K562 (cell line): ENCODE data around the gene UBXN11. TPM values are rescaled to one million over a fixed set of nuclear protein-coding genes. Genes with fewer than 3 reads are reported as not detected.
A peak's percentile ranks its signal among the peaks of the same experiment; 100 is the strongest.

Experiments
- ATAC-seq: fragments of 200-7000 bp; cut with Tn5 transposase; 3 replicates; pipeline ENCODE4 v1.9.1; 2020; ENCODE audit warnings: moderate library complexity
- BruUV-seq: library from RNA; stranded (reverse); fragments of 400-500 nt; replicated peaks from 2 replicates; lab custom pipeline; 2021; lab: Mats Ljungman, UMichigan
- CTCF ChIA-PET: fragments of 300-600 bp; formaldehyde crosslinking; extraction: SDS; loops from one replicate; lab custom pipeline; 2021; ENCODE audit warnings: low intra/inter-chr PET ratio; lab: Yijun Ruan, JAX
- POLR2A ChIA-PET: fragments of 300-600, 350-650 bp; sonication (Branson Sonifier 250); formaldehyde crosslinking; extraction: SDS; loops from one replicate; lab custom pipeline; 2021; ENCODE audit warnings: antibody characterized with exemption, inconsistent platforms; lab: Yijun Ruan, JAX
- DNase-seq, 4 experiments: peaks; one replicate each; pipeline versions ENCODE4 v3.0.0 to v3.0.0-alpha.2; 2011 to 2018; ENCODE audit warnings: low spot score in 3 of 4, mixed read lengths in 3 of 4; ENCODE audit errors: extremely low read depth in 1 of 4
- FAIRE-seq: peaks from 2 replicates; lab custom pipeline; 2011; peaks lifted over from hg19 to GRCh38; lab: Jason Lieb, UNC
- H2AFZ ChIP-seq: 2 replicates; pipeline ENCODE4 v1.6.0; 2011; ENCODE audit warnings: low read depth, low read length, control low read depth, inconsistent platforms
- H3K27ac ChIP-seq: fragments of 200-600 bp; 3 replicates; pipeline ENCODE4 v1.8.0; 2011; ENCODE audit warnings: low read depth, mild to moderate bottlenecking, control low read depth, inconsistent platforms, low read length, moderate library complexity, mixed read lengths; ENCODE audit errors: extremely low read depth
- H3K27me3 ChIP-seq, 2 experiments: fragments of 300-600 bp in 1 of 2; 2 replicates in 1 of 2; 3 replicates in 1 of 2; pipeline versions ENCODE4 v1.6.0 to v1.8.0; 2011; ENCODE audit warnings: inconsistent platforms in 2 of 2, low read length in 2 of 2, mild to moderate bottlenecking in 1 of 2, mixed read lengths in 1 of 2, moderate library complexity in 1 of 2; ENCODE audit not compliant: control insufficient read depth in 2 of 2, insufficient read depth in 2 of 2
- H3K36me3 ChIP-seq: fragments of 300-600 bp; 3 replicates; pipeline ENCODE4 v1.8.0; 2011; ENCODE audit warnings: mild to moderate bottlenecking, low read length, inconsistent platforms; ENCODE audit not compliant: control insufficient read depth, insufficient read depth
- H3K4me1 ChIP-seq, 2 experiments: fragments of 200-600 bp in 1 of 2; replicated peaks in 1 of 2; 2 replicates in 1 of 2; 3 replicates in 1 of 2; pipeline versions ENCODE4 v1.5.1 to v1.8.0; 2011; ENCODE audit warnings: inconsistent platforms in 2 of 2, low read length in 2 of 2, mild to moderate bottlenecking in 1 of 2, mixed read lengths in 1 of 2, moderate library complexity in 1 of 2; ENCODE audit not compliant: control insufficient read depth in 2 of 2, insufficient read depth in 2 of 2
- H3K4me2 ChIP-seq: 2 replicates; pipeline ENCODE4 v1.6.1; 2011; ENCODE audit warnings: low read length, control low read depth, inconsistent platforms, mixed read lengths; ENCODE audit not compliant: insufficient read depth
- H3K4me3 ChIP-seq: fragments of 200-600 bp; sonication (generic), shearing (Covaris generic); 2 replicates; pipeline ENCODE4 v1.5.1; 2016; ENCODE audit warnings: control low read depth, inconsistent platforms
- H3K79me2 ChIP-seq: fragments of 200-600 bp; 3 replicates; pipeline ENCODE4 v1.8.0; 2011; ENCODE audit warnings: low read length, inconsistent platforms; ENCODE audit not compliant: control insufficient read depth, insufficient read depth
- H3K9ac ChIP-seq, 2 experiments: 2 replicates each; pipeline versions ENCODE4 v1.6.0 to v1.6.1; 2011; ENCODE audit warnings: low read depth in 2 of 2, low read length in 2 of 2, control low read depth in 1 of 2, inconsistent platforms in 1 of 2, mild to moderate bottlenecking in 1 of 2, mixed read lengths in 1 of 2; ENCODE audit not compliant: insufficient read depth in 1 of 2
- H3K9me1 ChIP-seq: one replicate; pipeline ENCODE4 v1.6.0; 2011; ENCODE audit warnings: inconsistent platforms, mild to moderate bottlenecking, low read length, moderate library complexity; ENCODE audit not compliant: control insufficient read depth, insufficient read depth
- H3K9me3 ChIP-seq: replicated peaks from 2 replicates; pipeline ENCODE4 v1.5.1; 2011; ENCODE audit warnings: low read depth, low read length, inconsistent platforms; ENCODE audit not compliant: control insufficient read depth, insufficient read depth
- H4K20me1 ChIP-seq: replicated peaks from 2 replicates; pipeline ENCODE4 v1.6.1; 2011; ENCODE audit warnings: low read length, inconsistent platforms, mixed read lengths; ENCODE audit not compliant: control insufficient read depth, insufficient read depth
- BCOR ChIP-seq: fragments of 450-650 bp; IDR thresholded peaks from 2 replicates; pipeline ENCODE4 v1.6.1; 2016
- CHD1 ChIP-seq: fragments of 200-600 bp; sonication (generic); IDR thresholded peaks from one replicate; pipeline ENCODE4 v1.6.1; 2012; ENCODE audit warnings: mild to moderate bottlenecking, moderate library complexity, low read length, inconsistent platforms
- FOXJ3 ChIP-seq: sonication (generic); formaldehyde crosslinking; IDR thresholded peaks from 2 replicates; pipeline ENCODE4 v1.4.0; 2020; ENCODE audit warnings: mild to moderate bottlenecking, missing genetic modification reagents
- KDM1A ChIP-seq, 2 experiments: fragments of 450-650 bp; IDR thresholded peaks; 2 replicates each; pipeline ENCODE4 v1.6.1; 2016; ENCODE audit warnings: mild to moderate bottlenecking in 2 of 2
- SIN3A ChIP-seq, 2 experiments: fragments of 150-350 bp in 1 of 2; IDR thresholded peaks; 2 replicates each; pipeline ENCODE4 v1.6.1; 2011 to 2016; ENCODE audit warnings: borderline replicate concordance in 2 of 2, low read depth in 2 of 2, low read length in 2 of 2, mild to moderate bottlenecking in 2 of 2, moderate library complexity in 2 of 2; ENCODE audit not compliant: control insufficient read depth in 1 of 2
- SOX6 ChIP-seq: fragments of 450-650 bp; IDR thresholded peaks from 2 replicates; pipeline ENCODE4 v1.6.1; 2014; ENCODE audit warnings: mild to moderate bottlenecking
- ZNF165 ChIP-seq: fragments of 250-450 bp; sonication (Bioruptor Pico); IDR thresholded peaks from 2 replicates; pipeline ENCODE4 v1.4.0; 2020; ENCODE audit warnings: borderline replicate concordance
- WGBS: fragments of 100-300 bp; shearing (Covaris generic); methylation state at CpG from one replicate; pipeline ENCODE4 v1.1.6; 2016; ENCODE audit warnings: low coverage, mixed read lengths; ENCODE audit not compliant: insufficient coverage; ENCODE audit errors: missing lambda C conversion rate; 5-methylcytosine and 5-hydroxymethylcytosine counted together
- in situ Hi-C: fragments of 300-500 bp; cut with MboI; formaldehyde crosslinking; loops from 4 replicates; pipeline ENCODE4 v1.15.0; 2018; ENCODE audit warnings: inconsistent platforms, mixed read lengths
- intact Hi-C: fragments of 100-400 bp; cut with micrococcal nuclease; formaldehyde crosslinking; loops from 2 replicates; pipeline ENCODE4 v1.14.2; 2022
- polyA plus RNA-seq, 8 experiments: library from polyadenylated mRNA; depleted of rRNA in 4 of 8; stranded (reverse) in 5 of 8; unstranded in 3 of 8; fragments of >200 nt; fragmentation: Nextera tagmentation in 2 of 8; fragmentation: Illumina TruSeq in 1 of 8; extraction: Ambion mirVana in 2 of 8; extraction: Trizol in 1 of 8; gene quantifications; 2 replicates each; pipeline versions ENCODE4 v1.2.1 to v1.2.3, GENCODE V29; 2011 to 2014; ENCODE audit warnings: inconsistent platforms in 1 of 8, missing spikeins in 1 of 8
- total RNA-seq, 7 experiments: library from RNA; depleted of rRNA in 6 of 7; stranded (reverse); fragments of >200 nt in 6 of 7; fragmentation: Illumina TruSeq in 2 of 7; extraction: Trizol in 2 of 7; gene quantifications; 2 replicates each; pipeline versions ENCODE4 v1.2.1 to v1.2.3, GENCODE V29; 2011 to 2021; ENCODE audit warnings: low replicate concordance in 1 of 7
- TF ChIP-seq, protein P1 (sequence below), 2 experiments: fragments of 450-650 bp; IDR thresholded peaks; 2 replicates each; pipeline ENCODE4 v1.6.1; 2016
- TF ChIP-seq, protein P2 (sequence below): fragments of 250-450 bp; sonication (Bioruptor Pico); IDR thresholded peaks from 2 replicates; pipeline ENCODE4 v1.4.0; 2020

UBXN11 gene
- total and polyA plus RNA-seq, 9 of the 15 experiments (the other 6 are each of a cell fraction or from before 2014, with no cell fraction given), result 0.48 to 34.3 (median 11.3) TPM

DNA sequence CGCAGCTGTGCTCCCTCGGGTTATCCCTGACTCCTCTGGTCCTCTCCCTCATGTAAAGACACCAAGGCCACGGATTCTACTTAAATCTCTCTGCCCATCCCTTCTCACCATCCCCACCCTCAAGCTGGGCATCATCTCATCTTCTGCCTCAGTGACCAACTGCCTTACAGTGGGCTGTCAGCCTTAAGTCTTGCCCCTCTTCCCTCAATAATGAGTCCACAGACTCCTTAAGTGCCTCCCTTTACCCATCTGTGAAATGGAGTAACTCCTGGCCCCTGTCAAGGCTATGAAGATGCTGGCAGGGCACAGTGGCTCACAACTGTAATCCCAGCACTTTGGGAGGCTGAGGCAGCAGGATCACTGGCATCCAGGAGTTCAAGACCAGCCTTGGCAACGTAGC, 14.5 kb downstream of the UBXN11 start:
- 67% methylated on average over 4 of the region's 4 CpGs for WGBS
- CTCF ChIA-PET, result no interaction called here
- intact Hi-C loops, result no loop called here
- Histone ChIP-seq H3K27me3 (no peaks in the 10 kb centered on the region), H4K20me1 (no peaks in the 10 kb centered on the region), H3K4me1 (peaks cover 29 to 56% of the 10 kb centered on the region in 2 experiments), H3K27ac (no peak overlapping the region), H2AFZ (no peak overlapping the region), H3K79me2 (no peaks in the 10 kb centered on the region), H3K36me3 (peaks cover 11% of the 10 kb centered on the region; the same call in 1 of the 3 replicates)
- no TSS peak for BruUV-seq
- no peak for DNase-seq
- no peak for FAIRE-seq
- TF ChIP-seq ZNF165 (CRISPR knock-in tag), result no peak
- no peak for TF ChIP-seq SOX6
- TF ChIP-seq, protein P1, sequence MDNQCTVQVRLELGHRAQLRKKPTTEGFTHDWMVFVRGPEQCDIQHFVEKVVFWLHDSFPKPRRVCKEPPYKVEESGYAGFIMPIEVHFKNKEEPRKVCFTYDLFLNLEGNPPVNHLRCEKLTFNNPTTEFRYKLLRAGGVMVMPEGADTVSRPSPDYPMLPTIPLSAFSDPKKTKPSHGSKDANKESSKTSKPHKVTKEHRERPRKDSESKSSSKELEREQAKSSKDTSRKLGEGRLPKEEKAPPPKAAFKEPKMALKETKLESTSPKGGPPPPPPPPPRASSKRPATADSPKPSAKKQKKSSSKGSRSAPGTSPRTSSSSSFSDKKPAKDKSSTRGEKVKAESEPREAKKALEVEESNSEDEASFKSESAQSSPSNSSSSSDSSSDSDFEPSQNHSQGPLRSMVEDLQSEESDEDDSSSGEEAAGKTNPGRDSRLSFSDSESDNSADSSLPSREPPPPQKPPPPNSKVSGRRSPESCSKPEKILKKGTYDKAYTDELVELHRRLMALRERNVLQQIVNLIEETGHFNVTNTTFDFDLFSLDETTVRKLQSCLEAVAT (IDR thresholded peaks at IDR 0.05), result no peak
- TF ChIP-seq, protein P2, sequence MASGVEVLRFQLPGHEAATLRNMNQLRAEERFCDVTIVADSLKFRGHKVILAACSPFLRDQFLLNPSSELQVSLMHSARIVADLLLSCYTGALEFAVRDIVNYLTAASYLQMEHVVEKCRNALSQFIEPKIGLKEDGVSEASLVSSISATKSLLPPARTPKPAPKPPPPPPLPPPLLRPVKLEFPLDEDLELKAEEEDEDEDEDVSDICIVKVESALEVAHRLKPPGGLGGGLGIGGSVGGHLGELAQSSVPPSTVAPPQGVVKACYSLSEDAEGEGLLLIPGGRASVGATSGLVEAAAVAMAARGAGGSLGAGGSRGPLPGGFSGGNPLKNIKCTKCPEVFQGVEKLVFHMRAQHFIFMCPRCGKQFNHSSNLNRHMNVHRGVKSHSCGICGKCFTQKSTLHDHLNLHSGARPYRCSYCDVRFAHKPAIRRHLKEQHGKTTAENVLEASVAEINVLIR (CRISPR knock-in tag), result no peak
- TF ChIP-seq FOXJ3, result no peak
- peak; percentile 6 to 21; a peak in 1 of 4 replicates for TF ChIP-seq KDM1A (IDR thresholded peaks at IDR 0.05)
- no peak for TF ChIP-seq CHD1
- no peak for TF ChIP-seq SIN3A (IDR thresholded peaks at IDR 0.05; ENCODE audit: borderline replicate concordance in 2 of 2, control insufficient read depth in 1 of 2, low read depth in 2 of 2, low read length in 2 of 2)
- peak; percentile 50; the same call in 1 of the 2 replicates for TF ChIP-seq BCOR
- TF ChIP-seq, all 486 proteins: peak for 2
- Histone ChIP-seq H3K9ac (peak overlapping the region in 1 of 2 experiments; percentile 26; a peak in 1 of 4 replicates), H3K4me2 (no peak overlapping the region), H3K9me3 (no peaks in the 10 kb centered on the region), H3K4me3 (no peak overlapping the region), H3K9me1 (no peaks in the 10 kb centered on the region)
- in situ Hi-C loops, result no loop called here
- no peak for ATAC-seq
- POLR2A ChIA-PET, result no interaction called here
